WTC11 (cell line): ENCODE data around the gene TMX1.

Source experiments
- ATF3 ChIP-seq: sonication (generic); formaldehyde crosslinking; conservative IDR thresholded peaks from 2 replicates; pipeline ENCODE4 v1.8.1; 2022; ENCODE audit warnings: mild to moderate bottlenecking, missing genetic modification reagents
- CBFB ChIP-seq: sonication (generic); formaldehyde crosslinking; IDR thresholded peaks from 2 replicates; pipeline ENCODE4 v1.8.1; 2022; ENCODE audit warnings: mild to moderate bottlenecking, low read depth, missing genetic modification reagents
- CTCF ChIP-seq: fragments of 200-600 bp; IDR thresholded peaks from 2 replicates; pipeline ENCODE4 v1.8.0; 2022; ENCODE audit warnings: antibody characterized with exemption
- FOXP1 ChIP-seq: sonication (generic); formaldehyde crosslinking; IDR thresholded peaks from 2 replicates; pipeline ENCODE4 v1.8.0; 2022; ENCODE audit warnings: missing genetic modification reagents, mild to moderate bottlenecking, moderate library complexity, borderline replicate concordance
- JUN ChIP-seq: sonication (generic); formaldehyde crosslinking; IDR thresholded peaks from 2 replicates; pipeline ENCODE4 v1.8.0; 2023; ENCODE audit warnings: mild to moderate bottlenecking, missing genetic modification reagents
- NR3C1 ChIP-seq: sonication (generic); formaldehyde crosslinking; conservative IDR thresholded peaks from 2 replicates; pipeline ENCODE4 v1.8.1; 2023; ENCODE audit warnings: low read depth, mild to moderate bottlenecking, missing genetic modification reagents
- USF1 ChIP-seq: sonication (generic); formaldehyde crosslinking; IDR thresholded peaks from 2 replicates; pipeline ENCODE4 v1.8.0; 2022; ENCODE audit warnings: mild to moderate bottlenecking, missing genetic modification reagents
- USF2 ChIP-seq: sonication (generic); formaldehyde crosslinking; IDR thresholded peaks from 2 replicates; pipeline ENCODE4 v1.8.1; 2023; ENCODE audit warnings: mild to moderate bottlenecking, missing genetic modification reagents, moderate library complexity
- ZBTB43 ChIP-seq: sonication (generic); formaldehyde crosslinking; IDR thresholded peaks from 2 replicates; pipeline ENCODE4 v1.8.1; 2023; ENCODE audit warnings: mild to moderate bottlenecking, missing genetic modification reagents
- ZNF263 ChIP-seq: sonication (generic); formaldehyde crosslinking; IDR thresholded peaks from 2 replicates; pipeline ENCODE4 v1.8.1; 2022; ENCODE audit warnings: low read depth, mild to moderate bottlenecking, moderate library complexity, missing genetic modification reagents

GRCh38 chr14:51290132-51290531, 50.1 kb downstream of the TMX1 start:
- TF ChIP-seq JUN (CRISPR knock-in tag) (no peak), FOXP1 (CRISPR knock-in tag) (no peak), CTCF (no peak), NR3C1 (no peak), ZNF263 (CRISPR knock-in tag) (no peak), USF2 (no peak), ATF3 (CRISPR knock-in tag) (no peak), CBFB (no peak), USF1 (CRISPR knock-in tag) (no peak), ZBTB43 (CRISPR knock-in tag) (no peak)
